ENCODE results near the gene DROSHA. TPM values are rescaled to one million over a fixed set of nuclear protein-coding genes. Genes with fewer than 3 reads are reported as not detected.

The DROSHA gene
- total and polyA plus RNA-seq, 4 experiments from 2014 or later: 8.8 to 92.6 (median 50.7) TPM

GRCh38 chr5:31378838-31379237 is 153.1 kb downstream of the DROSHA start:
- no peak overlapping the region for H3K27ac Mint-ChIP-seq
- H3K27ac ChIP-seq (ENCODE audit: low read depth, low read length): no peak overlapping the region
- POLR2A ChIA-PET (ENCODE audit: partially characterized antibody): no interaction called here
- no peak overlapping the region for H3K4me3 ChIP-seq (ENCODE audit: low read length in 2 of 2)
- H3K36me3 ChIP-seq (ENCODE audit: insufficient read depth, low read length): no peaks in the 10 kb centered on the region
- H3K9me3 Mint-ChIP-seq: peaks cover 0 to 2% (median 0%) of the 10 kb centered on the region in 8 donors
- H3K27me3 Mint-ChIP-seq: peaks cover 9 to 10% of the 10 kb centered on the region in 2 donors
- CTCF ChIA-PET (ENCODE audit: partially characterized antibody): no interaction called here
- H3K9me3 ChIP-seq (ENCODE audit: control insufficient read depth in 1 of 2, low read length in 2 of 2): no peaks in the 10 kb centered on the region
- intact Hi-C loops (cut with micrococcal nuclease): no loop called here
- no peak overlapping the region for H3K4me3 Mint-ChIP-seq
- no peaks in the 10 kb centered on the region for H3K4me1 Mint-ChIP-seq
- DNase-seq: no peak
- no peaks in the 10 kb centered on the region for H3K4me1 ChIP-seq (ENCODE audit: insufficient read depth, low read length)
- H3K27me3 ChIP-seq (ENCODE audit: insufficient read depth, low read length): no peaks in the 10 kb centered on the region
- H3K36me3 Mint-ChIP-seq: no peaks in the 10 kb centered on the region

GRCh38 chr5:31378136-31378535 is 153.8 kb downstream of the DROSHA start:
- H3K4me3 Mint-ChIP-seq: no peak overlapping the region
- H3K36me3 ChIP-seq (ENCODE audit: insufficient read depth, low read length): no peaks in the 10 kb centered on the region
- POLR2A ChIA-PET (ENCODE audit: partially characterized antibody): no interaction called here
- H3K9me3 Mint-ChIP-seq: peaks cover 0 to 2% (median 0%) of the 10 kb centered on the region in 8 donors
- CTCF ChIA-PET (ENCODE audit: partially characterized antibody): no interaction called here
- no peak overlapping the region for H3K4me3 ChIP-seq (ENCODE audit: low read length in 2 of 2)
- no peaks in the 10 kb centered on the region for H3K4me1 Mint-ChIP-seq
- intact Hi-C loops (cut with micrococcal nuclease): no loop called here
- peaks cover 8 to 12% of the 10 kb centered on the region in 2 donors for H3K27me3 Mint-ChIP-seq
- H3K27ac ChIP-seq (ENCODE audit: low read depth, low read length): no peak overlapping the region
- no peaks in the 10 kb centered on the region for H3K36me3 Mint-ChIP-seq
- H3K27ac Mint-ChIP-seq: no peak overlapping the region
- no peaks in the 10 kb centered on the region for H3K9me3 ChIP-seq (ENCODE audit: control insufficient read depth in 1 of 2, low read length in 2 of 2)
- DNase-seq: no peak
- H3K27me3 ChIP-seq (ENCODE audit: insufficient read depth, low read length): no peaks in the 10 kb centered on the region
- no peaks in the 10 kb centered on the region for H3K4me1 ChIP-seq (ENCODE audit: insufficient read depth, low read length)

GRCh38 chr5:31377274-31377946 is 154.5 kb downstream of the DROSHA start:
- Histone ChIP-seq H3K36me3 (ENCODE audit: insufficient read depth, low read length) (no peaks in the 10 kb centered on the region), H3K27ac (ENCODE audit: low read depth, low read length) (no peak overlapping the region), H3K4me1 (ENCODE audit: insufficient read depth, low read length) (no peaks in the 10 kb centered on the region), H3K9me3 (ENCODE audit: control insufficient read depth in 1 of 2, low read length in 2 of 2) (no peaks in the 10 kb centered on the region), H3K4me3 (ENCODE audit: low read length in 2 of 2) (no peak overlapping the region), H3K27me3 (ENCODE audit: insufficient read depth, low read length) (no peaks in the 10 kb centered on the region)
- no peaks in the 10 kb centered on the region for H3K36me3 Mint-ChIP-seq
- peak overlapping the region in 1 of 7 donors; percentile 69 for H3K27ac Mint-ChIP-seq
- H3K27me3 Mint-ChIP-seq: peaks cover 8 to 10% of the 10 kb centered on the region in 2 donors
- DNase-seq: no peak
- no peak overlapping the region for H3K4me3 Mint-ChIP-seq
- H3K9me3 Mint-ChIP-seq: peaks cover 0 to 2% (median 0%) of the 10 kb centered on the region in 8 donors
- ChIA-PET CTCF (ENCODE audit: partially characterized antibody) (no interaction called here), POLR2A (ENCODE audit: partially characterized antibody) (no interaction called here)
- intact Hi-C loops (cut with micrococcal nuclease): no loop called here
- H3K4me1 Mint-ChIP-seq: no peaks in the 10 kb centered on the region

GRCh38 chr5:31375999-31376720 is 155.7 kb downstream of the DROSHA start:
- no peaks in the 10 kb centered on the region for H3K27me3 ChIP-seq (ENCODE audit: insufficient read depth, low read length)
- H3K4me1 ChIP-seq (ENCODE audit: insufficient read depth, low read length): no peaks in the 10 kb centered on the region
- H3K9me3 ChIP-seq (ENCODE audit: control insufficient read depth in 1 of 2, low read length in 2 of 2): no peaks in the 10 kb centered on the region
- H3K4me1 Mint-ChIP-seq: no peaks in the 10 kb centered on the region
- H3K27me3 Mint-ChIP-seq: peaks cover 4 to 7% of the 10 kb centered on the region in 2 donors
- no peak overlapping the region for H3K27ac Mint-ChIP-seq
- ChIA-PET CTCF (ENCODE audit: partially characterized antibody) (no interaction called here), POLR2A (ENCODE audit: partially characterized antibody) (no interaction called here)
- DNase-seq: no peak
- H3K4me3 Mint-ChIP-seq: no peak overlapping the region
- H3K4me3 ChIP-seq (ENCODE audit: low read length in 2 of 2): no peak overlapping the region
- peaks cover 0 to 2% (median 0%) of the 10 kb centered on the region in 8 donors for H3K9me3 Mint-ChIP-seq
- no peaks in the 10 kb centered on the region for H3K36me3 ChIP-seq (ENCODE audit: insufficient read depth, low read length)
- intact Hi-C loops (cut with micrococcal nuclease): no loop called here
- no peaks in the 10 kb centered on the region for H3K36me3 Mint-ChIP-seq
- no peak overlapping the region for H3K27ac ChIP-seq (ENCODE audit: low read depth, low read length)

GRCh38 chr5:31372124-31372523 is 159.8 kb downstream of the DROSHA start:
- H3K4me3 Mint-ChIP-seq: no peak overlapping the region
- CTCF ChIA-PET (ENCODE audit: partially characterized antibody): no interaction called here
- H3K36me3 Mint-ChIP-seq: no peaks in the 10 kb centered on the region
- H3K27ac Mint-ChIP-seq: no peak overlapping the region
- no peak for DNase-seq
- intact Hi-C loops (cut with micrococcal nuclease): no loop called here
- POLR2A ChIA-PET (ENCODE audit: partially characterized antibody): no interaction called here
- Histone ChIP-seq H3K27me3 (ENCODE audit: insufficient read depth, low read length) (no peaks in the 10 kb centered on the region), H3K36me3 (ENCODE audit: insufficient read depth, low read length) (no peaks in the 10 kb centered on the region), H3K27ac (ENCODE audit: low read depth, low read length) (no peak overlapping the region), H3K9me3 (ENCODE audit: control insufficient read depth in 1 of 2, low read length in 2 of 2) (no peaks in the 10 kb centered on the region), H3K4me1 (ENCODE audit: insufficient read depth, low read length) (no peaks in the 10 kb centered on the region), H3K4me3 (ENCODE audit: low read length in 2 of 2) (no peak overlapping the region)
- H3K9me3 Mint-ChIP-seq: peaks cover 0 to 4% (median 0%) of the 10 kb centered on the region in 8 donors
- H3K27me3 Mint-ChIP-seq: peaks cover 3 to 7% of the 10 kb centered on the region in 2 donors
- no peaks in the 10 kb centered on the region for H3K4me1 Mint-ChIP-seq

- no peak for DNase-seq
- H3K27me3 ChIP-seq (ENCODE audit: insufficient read depth, low read length): no peaks in the 10 kb centered on the region
- no peaks in the 10 kb centered on the region for H3K9me3 ChIP-seq (ENCODE audit: control insufficient read depth in 1 of 2, low read length in 2 of 2)
- H3K27ac Mint-ChIP-seq: no peak overlapping the region
- peaks cover 0 to 13% (median 2%) of the 10 kb centered on the region in 8 donors for H3K9me3 Mint-ChIP-seq
- H3K4me1 ChIP-seq (ENCODE audit: insufficient read depth, low read length): no peaks in the 10 kb centered on the region
- H3K27me3 Mint-ChIP-seq: peaks cover 9% of the 10 kb centered on the region in 2 donors
- no peaks in the 10 kb centered on the region for H3K36me3 Mint-ChIP-seq
- H3K4me3 ChIP-seq (ENCODE audit: low read length in 2 of 2): no peak overlapping the region
- no peaks in the 10 kb centered on the region for H3K4me1 Mint-ChIP-seq
- intact Hi-C loops (cut with micrococcal nuclease): no loop called here
- no peak overlapping the region for H3K27ac ChIP-seq (ENCODE audit: low read depth, low read length)
- ChIA-PET CTCF (ENCODE audit: partially characterized antibody) (no interaction called here), POLR2A (ENCODE audit: partially characterized antibody) (no interaction called here)
- no peaks in the 10 kb centered on the region for H3K36me3 ChIP-seq (ENCODE audit: insufficient read depth, low read length)
- H3K4me3 Mint-ChIP-seq: no peak overlapping the region
Observed at GRCh38 chr5:31366941-31367340, 165.0 kb downstream of the DROSHA start.

- Mint-ChIP-seq H3K9me3 (peaks cover 0 to 13% (median 2%) of the 10 kb centered on the region in 8 donors), H3K4me3 (no peak overlapping the region), H3K27ac (no peak overlapping the region), H3K36me3 (no peaks in the 10 kb centered on the region), H3K27me3 (peaks cover 6 to 8% of the 10 kb centered on the region in 2 donors), H3K4me1 (no peaks in the 10 kb centered on the region)
- H3K9me3 ChIP-seq (ENCODE audit: control insufficient read depth in 1 of 2, low read length in 2 of 2): no peaks in the 10 kb centered on the region
- no peak overlapping the region for H3K27ac ChIP-seq (ENCODE audit: low read depth, low read length)
- no peak for DNase-seq
- POLR2A ChIA-PET (ENCODE audit: partially characterized antibody): no interaction called here
- H3K4me3 ChIP-seq (ENCODE audit: low read length in 2 of 2): no peak overlapping the region
- no peaks in the 10 kb centered on the region for H3K27me3 ChIP-seq (ENCODE audit: insufficient read depth, low read length)
- H3K4me1 ChIP-seq (ENCODE audit: insufficient read depth, low read length): no peaks in the 10 kb centered on the region
- intact Hi-C loops (cut with micrococcal nuclease): no loop called here
- CTCF ChIA-PET (ENCODE audit: partially characterized antibody): no interaction called here
- H3K36me3 ChIP-seq (ENCODE audit: insufficient read depth, low read length): no peaks in the 10 kb centered on the region
Observed at GRCh38 chr5:31365776-31366175, 166.1 kb downstream of the DROSHA start.
